Endothelial cell of umbilical vein (primary cell): Measurements from ENCODE around the gene NGEF.

Experiments
- CTCF ChIP-seq, 2 donors: IDR thresholded peaks; 1 replicate in 1 of 2; 2 replicates in 1 of 2; pipeline ENCODE4 v1.5.1; 2011; ENCODE audit warnings: low read length in 2 of 2, mild to moderate bottlenecking in 2 of 2, moderate library complexity in 2 of 2, control low read depth in 1 of 2, inconsistent platforms in 1 of 2, low read depth in 1 of 2; ENCODE audit not compliant: insufficient read depth in 1 of 2; ENCODE audit errors: extremely low read depth in 1 of 2
- EZH2 ChIP-seq: IDR thresholded peaks from 2 replicates; pipeline ENCODE4 v1.6.1; 2012; ENCODE audit warnings: borderline replicate concordance, low read depth, mild to moderate bottlenecking, moderate library complexity, low read length, inconsistent platforms; ENCODE audit not compliant: severe bottlenecking
- FOS ChIP-seq: IDR thresholded peaks from 2 replicates; pipeline ENCODE4 v1.6.1; 2011; ENCODE audit warnings: mild to moderate bottlenecking, low read length, moderate library complexity, borderline replicate concordance; ENCODE audit not compliant: insufficient read depth
- MAX ChIP-seq: IDR thresholded peaks from 2 replicates; pipeline ENCODE4 v1.6.1; 2011; ENCODE audit not compliant: insufficient read depth, insufficient read length
- POLR2A ChIP-seq: IDR thresholded peaks from 2 replicates; pipeline ENCODE4 v1.6.1; 2012; ENCODE audit warnings: low read depth, mild to moderate bottlenecking, control low read depth, low read length
- POLR2AphosphoS5 ChIP-seq: IDR thresholded peaks from 2 replicates; pipeline ENCODE4 v1.6.1; 2012; ENCODE audit warnings: low read depth, mild to moderate bottlenecking, control low read depth, low read length, moderate library complexity; ENCODE audit not compliant: insufficient read depth

- TF ChIP-seq POLR2A = no peak
- TF ChIP-seq CTCF (IDR thresholded peaks at IDR 0.05; ENCODE audit: extremely low read depth in 1 of 2, insufficient read depth in 1 of 2, low read depth in 1 of 2, low read length in 2 of 2) = no peak
- TF ChIP-seq POLR2AphosphoS5 = no peak
- TF ChIP-seq MAX = no peak
- no peak for TF ChIP-seq EZH2
- TF ChIP-seq FOS = no peak
Measured at GRCh38 chr2:232986155-232986554, 26.9 kb downstream of the NGEF start.
